Keratinocyte (primary cell): ENCODE data around the gene GAA. TPM values are rescaled to one million over a fixed set of nuclear protein-coding genes. Genes with fewer than 3 reads are reported as not detected.

Experiments used
- DNase-seq: peaks from one replicate; pipeline ENCODE4 v3.0.0-alpha.2; 2011; ENCODE audit warnings: low read depth, missing footprints, low spot score
- FAIRE-seq: peaks from 2 replicates; lab custom pipeline; 2011; peaks lifted over from hg19 to GRCh38; lab: Jason Lieb, UNC
- H2AFZ ChIP-seq: 2 replicates; pipeline ENCODE4 v1.6.0; 2012; ENCODE audit warnings: low read length, control low read depth, inconsistent platforms; ENCODE audit not compliant: control insufficient read depth
- H3K27ac ChIP-seq: 2 replicates; pipeline ENCODE4 v1.5.1; 2011; ENCODE audit warnings: low read length; ENCODE audit not compliant: control insufficient read depth, insufficient read depth
- H3K27me3 ChIP-seq: 3 replicates; pipeline ENCODE4 v1.6.0; 2011; ENCODE audit warnings: low read length; ENCODE audit not compliant: control insufficient read depth, insufficient read depth; ENCODE audit errors: extremely low read depth
- H3K36me3 ChIP-seq, 2 experiments: 2 replicates in 1 of 2; 3 replicates in 1 of 2; pipeline ENCODE4 v1.5.1; 2011; ENCODE audit warnings: low read length in 2 of 2, mild to moderate bottlenecking in 1 of 2; ENCODE audit not compliant: control insufficient read depth in 2 of 2, insufficient read depth in 2 of 2; ENCODE audit errors: extremely low read depth in 1 of 2
- H3K4me1 ChIP-seq: 3 replicates; pipeline ENCODE4 v1.5.1; 2011; ENCODE audit warnings: low read length; ENCODE audit not compliant: control insufficient read depth, insufficient read depth; ENCODE audit errors: extremely low read depth
- H3K4me2 ChIP-seq: 3 replicates; pipeline ENCODE4 v1.6.0; 2011; ENCODE audit warnings: low read depth, low read length; ENCODE audit not compliant: control insufficient read depth, insufficient read depth; ENCODE audit errors: extremely low read depth
- H3K4me3 ChIP-seq, 3 experiments: fragments of 200-600 bp in 1 of 3; sonication (generic) in 1 of 3; 2 replicates in 2 of 3; 3 replicates in 1 of 3; pipeline ENCODE4 v1.5.1; 2011 to 2016; ENCODE audit warnings: low read length in 3 of 3, mild to moderate bottlenecking in 3 of 3, control low read depth in 2 of 3, inconsistent platforms in 1 of 3, low read depth in 1 of 3, mixed read lengths in 1 of 3, mixed run types in 1 of 3, moderate library complexity in 1 of 3; ENCODE audit not compliant: control insufficient read depth in 2 of 3, insufficient read depth in 2 of 3; ENCODE audit errors: extremely low read depth in 1 of 3
- H3K79me2 ChIP-seq: 2 replicates; pipeline ENCODE4 v1.6.0; 2012; ENCODE audit warnings: low read length; ENCODE audit not compliant: control insufficient read depth, insufficient read depth
- H3K9ac ChIP-seq: 3 replicates; pipeline ENCODE4 v1.6.0; 2011; ENCODE audit warnings: low read length; ENCODE audit not compliant: control insufficient read depth, insufficient read depth; ENCODE audit errors: extremely low read depth
- H3K9me1 ChIP-seq: 3 replicates; pipeline ENCODE4 v1.6.0; 2011; ENCODE audit warnings: low read length; ENCODE audit not compliant: control insufficient read depth, insufficient read depth; ENCODE audit errors: extremely low read depth
- H3K9me3 ChIP-seq: 2 replicates; pipeline ENCODE4 v1.5.1; 2012; ENCODE audit warnings: low read depth, low read length; ENCODE audit not compliant: control insufficient read depth
- H4K20me1 ChIP-seq: 3 replicates; pipeline ENCODE4 v1.6.0; 2011; ENCODE audit warnings: low read length; ENCODE audit not compliant: control insufficient read depth, insufficient read depth; ENCODE audit errors: extremely low read depth
- EZH2 ChIP-seq: IDR thresholded peaks from one replicate; pipeline ENCODE4 v1.6.1; 2012; ENCODE audit warnings: inconsistent platforms, mild to moderate bottlenecking, low read length, moderate library complexity
- dilution Hi-C: fragments of 300-500 bp; cut with MboI; formaldehyde crosslinking; loops from one replicate; pipeline ENCODE4 v1.7.0; 2020; ENCODE audit warnings: low sequenced_read_pairs; ENCODE audit not compliant: extremely low pct_ligation_motif_present
- polyA plus RNA-seq, 5 experiments: library from polyadenylated mRNA; depleted of rRNA in 3 of 5; stranded (reverse) in 3 of 5; stranded (forward) in 1 of 5; unstranded in 1 of 5; fragments of >200 nt; gene quantifications; 1 replicate in 1 of 5; 2 replicates in 3 of 5; 3 replicates in 1 of 5; pipeline versions ENCODE4 v1.2.1 to v1.2.3, GENCODE V29; 2011 to 2012; ENCODE audit warnings: missing spikeins in 2 of 5, low read depth in 1 of 5, low replicate concordance in 1 of 5
- TF ChIP-seq, protein P1 (sequence below), 3 experiments: IDR thresholded peaks in 1 of 3; conservative IDR thresholded peaks in 1 of 3; optimal IDR thresholded peaks in 1 of 3; 2 replicates in 2 of 3; 3 replicates in 1 of 3; pipeline versions ENCODE3 to v1.5.1; 2011; ENCODE audit warnings: low read length in 3 of 3, mild to moderate bottlenecking in 3 of 3, moderate library complexity in 2 of 3, control low read depth in 1 of 3, inconsistent platforms in 1 of 3; ENCODE audit not compliant: insufficient read depth in 2 of 3; ENCODE audit errors: extremely low read depth in 1 of 3

Gene GAA
- polyA plus RNA-seq, 1 donor (not counting 4 experiments of a cell fraction or from before 2014, with no cell fraction given), result 3.2 TPM

DNA sequence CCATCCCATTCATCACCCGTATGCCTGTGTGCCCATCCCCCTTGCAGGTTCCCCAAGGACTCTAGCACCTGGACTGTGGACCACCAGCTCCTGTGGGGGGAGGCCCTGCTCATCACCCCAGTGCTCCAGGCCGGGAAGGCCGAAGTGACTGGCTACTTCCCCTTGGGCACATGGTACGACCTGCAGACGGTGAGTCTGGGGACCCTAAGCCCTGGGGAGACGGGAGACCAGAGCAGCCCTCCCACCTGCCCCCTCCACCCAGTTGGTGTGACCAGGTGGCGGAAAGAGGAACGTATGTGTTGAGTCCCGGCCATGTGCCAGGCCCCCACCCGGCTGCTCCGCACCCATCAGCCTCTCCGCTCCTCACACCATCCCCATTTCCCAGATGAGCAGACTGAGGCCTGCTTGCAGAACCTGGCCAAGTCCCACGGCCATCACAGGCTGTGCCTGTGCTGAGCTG is 15.6 kb downstream of the GAA start:
- Histone ChIP-seq H4K20me1 (no peaks in the 10 kb centered on the region), H3K4me1 (no peaks in the 10 kb centered on the region), H3K4me2 (no peak overlapping the region), H3K36me3 (no peaks in the 10 kb centered on the region), H3K9me3 (no peaks in the 10 kb centered on the region), H3K27ac (no peak overlapping the region), H3K79me2 (no peaks in the 10 kb centered on the region), H2AFZ (no peak overlapping the region), H3K9me1 (no peaks in the 10 kb centered on the region), H3K4me3 (no peak overlapping the region), H3K9ac (no peak overlapping the region), H3K27me3 (no peaks in the 10 kb centered on the region)
- no peak for FAIRE-seq
- TF ChIP-seq EZH2, result no peak
- TF ChIP-seq, protein P1, sequence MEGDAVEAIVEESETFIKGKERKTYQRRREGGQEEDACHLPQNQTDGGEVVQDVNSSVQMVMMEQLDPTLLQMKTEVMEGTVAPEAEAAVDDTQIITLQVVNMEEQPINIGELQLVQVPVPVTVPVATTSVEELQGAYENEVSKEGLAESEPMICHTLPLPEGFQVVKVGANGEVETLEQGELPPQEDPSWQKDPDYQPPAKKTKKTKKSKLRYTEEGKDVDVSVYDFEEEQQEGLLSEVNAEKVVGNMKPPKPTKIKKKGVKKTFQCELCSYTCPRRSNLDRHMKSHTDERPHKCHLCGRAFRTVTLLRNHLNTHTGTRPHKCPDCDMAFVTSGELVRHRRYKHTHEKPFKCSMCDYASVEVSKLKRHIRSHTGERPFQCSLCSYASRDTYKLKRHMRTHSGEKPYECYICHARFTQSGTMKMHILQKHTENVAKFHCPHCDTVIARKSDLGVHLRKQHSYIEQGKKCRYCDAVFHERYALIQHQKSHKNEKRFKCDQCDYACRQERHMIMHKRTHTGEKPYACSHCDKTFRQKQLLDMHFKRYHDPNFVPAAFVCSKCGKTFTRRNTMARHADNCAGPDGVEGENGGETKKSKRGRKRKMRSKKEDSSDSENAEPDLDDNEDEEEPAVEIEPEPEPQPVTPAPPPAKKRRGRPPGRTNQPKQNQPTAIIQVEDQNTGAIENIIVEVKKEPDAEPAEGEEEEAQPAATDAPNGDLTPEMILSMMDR (optimal IDR thresholded peaks at IDR 0.05 in 1 of 3, IDR thresholded peaks at IDR 0.05 in 1 of 3, conservative IDR thresholded peaks at IDR 0.05 in 1 of 3; ENCODE audit: extremely low read depth in 1 of 3, insufficient read depth in 2 of 3, low read length in 3 of 3), result no peak
- dilution Hi-C loops, result no loop called here
- DNase-seq, result no peak

DNA sequence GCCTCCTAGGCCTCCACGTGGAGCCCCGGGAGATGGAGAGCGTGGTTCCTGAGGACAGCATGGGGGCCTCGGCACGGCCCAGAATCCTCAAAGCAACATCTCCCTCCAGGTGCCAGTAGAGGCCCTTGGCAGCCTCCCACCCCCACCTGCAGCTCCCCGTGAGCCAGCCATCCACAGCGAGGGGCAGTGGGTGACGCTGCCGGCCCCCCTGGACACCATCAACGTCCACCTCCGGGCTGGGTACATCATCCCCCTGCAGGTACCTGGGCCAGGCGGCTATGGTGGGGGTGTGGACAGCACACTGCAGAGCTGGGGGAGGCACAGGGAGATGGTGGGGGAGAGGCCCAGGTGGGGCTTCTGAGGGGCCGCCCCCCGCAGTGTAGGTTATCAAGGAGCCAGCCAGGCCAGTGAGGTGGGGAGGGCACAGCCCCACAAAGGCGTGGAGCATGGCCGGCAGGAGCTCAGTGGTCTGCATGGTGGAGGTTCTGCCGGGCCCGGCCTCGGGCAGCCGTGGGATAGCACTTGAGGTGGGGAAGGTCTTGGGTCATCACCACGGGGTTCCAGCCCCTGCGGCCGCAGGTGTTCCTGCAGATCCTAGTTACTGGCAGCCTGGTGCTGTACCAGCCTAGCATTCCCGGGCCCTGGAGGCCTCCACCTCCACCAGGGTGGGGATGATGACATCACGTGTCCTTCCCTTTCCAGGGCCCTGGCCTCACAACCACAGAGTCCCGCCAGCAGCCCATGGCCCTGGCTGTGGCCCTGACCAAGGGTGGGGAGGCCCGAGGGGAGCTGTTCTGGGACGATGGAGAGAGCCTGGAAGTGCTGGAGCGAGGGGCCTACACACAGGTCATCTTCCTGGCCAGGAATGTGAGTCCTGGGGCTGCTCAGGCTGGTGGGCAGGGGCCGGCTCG is 16.4 kb downstream of the GAA start:
- DNase-seq (no peak), FAIRE-seq (no peak)
- H3K36me3 ChIP-seq, result no peaks in the 10 kb centered on the region
- no peaks in the 10 kb centered on the region for H3K9me3 ChIP-seq
- no peak overlapping the region for H3K9ac ChIP-seq
- no peaks in the 10 kb centered on the region for H3K4me1 ChIP-seq
- no peaks in the 10 kb centered on the region for H3K79me2 ChIP-seq
- no peaks in the 10 kb centered on the region for H3K9me1 ChIP-seq
- TF ChIP-seq EZH2, result no peak
- TF ChIP-seq, protein P1 (optimal IDR thresholded peaks at IDR 0.05 in 1 of 3, IDR thresholded peaks at IDR 0.05 in 1 of 3, conservative IDR thresholded peaks at IDR 0.05 in 1 of 3; ENCODE audit: extremely low read depth in 1 of 3, insufficient read depth in 2 of 3, low read length in 3 of 3), result no peak
- dilution Hi-C loops, result no loop called here
- H3K27me3 ChIP-seq, result no peaks in the 10 kb centered on the region
- no peak overlapping the region for H3K4me2 ChIP-seq
- H2AFZ ChIP-seq, result no peak overlapping the region
- H3K27ac ChIP-seq, result no peak overlapping the region
- no peaks in the 10 kb centered on the region for H4K20me1 ChIP-seq
- H3K4me3 ChIP-seq, result no peak overlapping the region
